ENCODE measurements around the gene SP140L.
A peak's percentile ranks its signal among the peaks of the same experiment; 100 is the strongest.
"Not testable (repeated sequence)": the region's sequence is repeated elsewhere in the genome, so short reads cannot be mapped to it uniquely, and the experiment has no call there.

The SP140L gene

DNA sequence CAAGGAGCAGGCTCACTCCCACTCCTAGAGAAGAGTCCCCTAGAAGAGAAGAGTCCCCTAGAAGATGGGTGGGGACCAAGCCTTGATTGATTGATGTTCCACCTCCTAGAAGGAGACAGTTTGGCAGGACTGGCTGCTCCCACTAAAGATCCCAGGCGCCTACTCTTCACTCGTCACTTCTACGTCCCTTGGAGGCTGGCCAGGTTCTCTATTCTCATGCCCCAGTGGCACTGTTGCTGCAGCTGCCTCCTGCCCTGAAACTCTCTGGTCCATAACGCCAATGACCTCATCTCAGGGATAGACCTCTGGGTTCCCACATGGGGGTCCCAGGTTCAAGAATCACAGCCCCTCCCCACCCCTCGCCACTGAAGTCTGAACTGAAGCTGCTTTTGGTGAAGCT lies 2.5 kb upstream of the SP140L start:
- no peak for DNase-seq

GRCh38 chr2:230325316-230326243 lies 1.4 kb upstream of the SP140L start:
- no peak for DNase-seq

DNA sequence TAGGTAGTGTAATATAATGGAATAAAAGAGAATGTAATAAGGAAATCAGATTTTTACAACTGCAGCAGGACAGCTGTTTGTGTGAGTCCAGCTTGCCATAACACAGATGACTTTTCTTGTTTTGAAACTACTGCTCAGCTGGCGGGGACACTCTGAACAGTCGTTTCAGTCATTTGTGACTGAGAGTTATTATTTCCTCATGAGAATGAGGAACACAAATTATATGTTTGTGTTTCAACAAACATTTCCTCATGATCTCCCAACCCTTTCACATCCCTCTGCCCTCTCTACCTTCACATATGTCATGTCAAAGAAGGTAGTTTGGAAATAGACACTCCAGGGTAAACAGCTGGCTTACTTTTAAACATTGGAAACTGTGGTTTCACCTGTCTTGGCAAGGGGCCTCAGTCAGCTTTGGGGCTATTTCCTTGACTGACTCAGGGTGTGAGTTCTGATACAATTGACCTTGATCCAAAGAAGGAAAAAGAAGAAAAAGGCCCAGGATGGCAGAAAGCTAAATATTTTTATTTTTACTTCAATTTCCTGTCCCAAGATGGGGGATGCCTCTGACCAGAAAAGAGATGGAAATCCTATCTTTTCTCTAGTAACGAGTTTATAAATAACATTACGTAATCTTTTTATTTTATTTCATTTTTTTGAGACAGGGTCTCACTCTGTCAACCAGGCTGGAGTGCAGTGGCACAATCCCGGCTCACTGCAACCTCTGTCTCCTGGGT lies 593 bp downstream of the SP140L start:
- no peak for DNase-seq

DNA sequence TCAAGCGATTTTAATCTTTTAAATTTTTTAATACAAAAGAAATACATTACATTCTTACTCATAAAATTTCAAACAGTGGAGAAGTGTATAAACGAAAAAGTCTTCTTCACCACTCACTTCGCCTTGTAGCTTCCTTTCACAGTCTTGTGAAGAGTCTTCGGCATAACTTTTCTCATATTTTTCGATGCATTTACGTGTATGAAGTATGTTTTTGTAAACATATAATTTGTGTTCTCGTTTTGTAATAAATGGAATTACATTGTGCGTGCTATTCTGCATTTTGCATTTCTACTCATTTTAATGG lies 1.1 kb downstream of the SP140L start:
- DNase-seq, result no peak

GRCh38 chr2:230329946-230330605 lies 3.1 kb downstream of the SP140L start:
- no peak for DNase-seq

DNA sequence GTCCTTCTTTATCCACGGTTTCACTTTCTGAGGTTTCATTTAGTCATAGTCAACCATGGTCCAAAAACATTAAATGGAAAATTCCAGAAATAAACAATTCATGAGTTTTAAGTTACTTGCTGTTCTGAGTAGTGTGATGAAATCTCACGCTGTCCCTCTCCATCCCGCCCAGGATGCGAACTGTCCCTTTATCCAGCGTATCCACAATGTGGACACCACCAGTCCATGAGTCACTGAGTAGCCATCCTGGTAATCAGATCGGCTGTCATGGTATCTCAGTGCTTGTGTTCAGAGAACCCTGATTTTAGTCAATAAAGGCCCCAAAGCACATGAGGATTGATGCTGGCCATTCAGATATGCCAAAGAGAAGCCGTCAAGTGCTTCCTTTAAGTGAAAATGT lies 3.7 kb downstream of the SP140L start:
- DNase-seq, result no peak

GRCh38 chr2:230335461-230335863 lies 8.5 kb downstream of the SP140L start:
- no peak for DNase-seq

DNA sequence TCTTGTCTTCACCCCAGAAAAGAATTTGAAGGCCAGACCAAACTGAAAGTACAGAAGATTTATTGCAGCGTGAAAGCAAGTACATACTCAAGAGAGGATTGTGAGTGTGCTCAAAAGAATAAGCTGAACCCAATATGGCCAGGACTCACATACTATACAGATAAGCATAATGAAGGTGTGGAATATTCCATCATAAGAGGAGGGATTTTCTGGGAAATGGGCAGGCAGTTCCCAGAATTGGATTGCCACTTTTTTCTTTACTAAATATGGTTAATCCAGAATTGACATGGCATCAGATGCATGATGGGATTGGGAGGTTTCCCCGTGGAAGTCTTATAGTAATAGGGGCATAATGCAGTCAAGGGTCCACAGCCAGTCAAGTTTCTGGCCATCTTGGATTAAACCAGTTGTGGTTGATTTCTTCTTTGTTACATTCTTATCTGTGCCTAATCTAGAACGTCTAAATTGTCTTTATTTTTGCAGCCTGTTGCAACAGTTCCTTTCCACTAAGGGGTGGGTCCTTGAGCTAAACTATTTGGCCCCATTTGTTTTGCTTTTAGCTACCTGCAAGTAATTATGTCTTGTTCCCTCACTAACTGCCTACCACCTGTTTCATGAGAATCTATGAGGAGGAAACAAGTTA lies 9.0 kb downstream of the SP140L start:
- DNase-seq, result peak in 1 of 6 experiments; percentile 12

DNA sequence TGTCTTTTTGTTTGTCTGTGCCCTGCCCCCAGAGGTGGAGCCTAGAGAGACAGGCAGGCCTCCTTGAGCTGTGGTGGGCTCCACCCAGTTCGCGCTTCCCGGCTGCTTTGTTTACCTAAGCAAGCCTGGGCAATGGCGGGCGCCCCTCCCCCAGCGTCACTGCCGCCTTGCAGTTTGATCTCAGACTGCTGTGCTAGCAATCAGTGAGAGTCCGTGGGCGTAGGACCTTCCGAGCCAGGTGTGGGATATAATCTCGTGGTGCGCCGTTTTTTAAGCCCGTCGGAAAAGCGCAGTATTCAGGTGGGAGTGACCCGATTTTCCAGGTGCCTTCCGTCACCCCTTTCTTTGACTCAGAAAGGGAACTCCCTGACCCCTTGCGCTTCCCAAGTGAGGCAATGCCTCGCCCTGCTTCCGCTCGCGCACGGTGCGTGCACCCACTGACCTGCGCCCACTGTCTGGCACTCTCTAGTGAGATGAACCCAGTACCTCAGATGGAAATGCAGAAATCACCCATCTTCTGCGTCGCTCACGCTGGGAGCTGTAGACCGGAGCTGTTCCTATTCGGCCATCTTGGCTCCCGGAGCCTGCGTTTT lies 15.0 kb downstream of the SP140L start:
- peak in 1 of 6 experiments; percentile 22 for DNase-seq

- DNase-seq, result not testable (repeated sequence)
Observed at GRCh38 chr2:230343041-230343624, 16.1 kb downstream of the SP140L start.

GRCh38 chr2:230343747-230344146 lies 16.8 kb downstream of the SP140L start:
- DNase-seq, result no peak

GRCh38 chr2:230346465-230346864 lies 19.5 kb downstream of the SP140L start:
- DNase-seq, result no peak

GRCh38 chr2:230346921-230347533 lies 20.0 kb downstream of the SP140L start:
- no peak for DNase-seq

DNA sequence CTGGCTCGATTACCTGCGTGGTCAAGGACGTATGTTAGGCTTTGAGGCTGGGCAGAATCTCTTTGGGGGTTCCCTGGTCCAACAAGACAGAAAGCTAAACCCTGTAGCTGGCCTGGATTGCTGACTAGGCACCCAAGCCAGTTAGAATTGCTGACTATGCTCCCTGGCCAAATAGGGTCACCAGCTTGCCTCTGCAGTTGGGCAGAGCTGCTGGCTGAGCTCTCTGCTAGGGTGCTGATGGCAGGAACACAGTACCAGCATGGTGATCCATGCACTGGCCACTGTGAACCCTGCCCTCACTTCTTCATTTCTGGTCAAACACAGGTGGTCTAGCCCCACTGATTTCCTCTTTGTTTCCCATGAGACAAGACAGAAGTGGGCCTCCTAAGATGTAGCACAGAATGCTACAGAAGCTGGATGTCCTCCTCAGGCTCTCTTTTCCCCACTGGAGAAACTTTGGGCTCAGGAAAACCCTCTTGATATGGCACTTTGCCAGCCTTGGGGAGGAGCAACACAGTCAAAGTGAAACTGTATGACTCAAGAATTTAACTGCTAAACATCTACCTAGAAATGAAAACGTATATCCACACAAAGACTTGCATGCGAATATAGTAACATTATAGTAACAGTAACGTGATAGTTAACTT lies 20.8 kb downstream of the SP140L start:
- no peak for DNase-seq

- DNase-seq, result no peak
Observed at GRCh38 chr2:230348787-230349186, 21.8 kb downstream of the SP140L start.

DNA sequence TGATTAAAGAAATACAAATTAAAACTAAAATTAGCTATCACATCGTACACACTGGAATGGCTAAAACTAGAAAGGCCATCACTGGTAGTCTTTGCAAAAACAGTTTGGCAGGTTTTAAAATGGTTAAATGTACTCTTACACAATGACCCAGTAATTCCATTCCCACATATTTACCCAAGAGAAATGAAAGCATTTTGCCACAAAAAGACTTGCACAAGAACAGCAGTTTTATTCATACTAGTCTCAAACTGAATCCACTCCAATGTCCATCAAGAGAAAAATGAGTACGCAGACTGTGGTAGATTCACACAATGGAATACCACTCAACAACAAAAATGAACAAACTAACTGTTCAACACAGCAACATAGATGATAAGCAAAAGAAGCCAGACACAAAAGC lies 29.1 kb downstream of the SP140L start:
- DNase-seq, result no peak

DNA sequence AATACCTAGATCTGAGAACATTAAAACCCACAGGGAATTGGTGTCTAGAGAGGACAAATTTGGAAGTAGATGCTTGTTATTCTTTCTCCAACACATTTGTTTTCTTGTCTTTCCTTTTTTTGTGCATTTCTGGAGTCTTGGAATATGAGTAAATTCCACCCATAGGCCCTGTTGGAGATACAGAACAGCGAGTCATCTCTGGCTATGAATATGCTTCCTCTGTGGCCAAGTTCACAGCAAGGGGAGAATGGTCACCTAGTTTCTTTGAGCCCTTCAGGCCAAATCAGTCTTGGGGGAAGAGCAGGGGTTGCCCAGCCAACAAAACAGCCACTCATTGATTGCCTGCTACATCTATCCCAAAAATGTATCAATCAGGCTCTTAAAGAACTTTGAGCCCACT lies 31.3 kb downstream of the SP140L start:
- DNase-seq, result no peak

- DNase-seq, result no peak
Observed at GRCh38 chr2:230360028-230360427, 33.0 kb downstream of the SP140L start.

DNA sequence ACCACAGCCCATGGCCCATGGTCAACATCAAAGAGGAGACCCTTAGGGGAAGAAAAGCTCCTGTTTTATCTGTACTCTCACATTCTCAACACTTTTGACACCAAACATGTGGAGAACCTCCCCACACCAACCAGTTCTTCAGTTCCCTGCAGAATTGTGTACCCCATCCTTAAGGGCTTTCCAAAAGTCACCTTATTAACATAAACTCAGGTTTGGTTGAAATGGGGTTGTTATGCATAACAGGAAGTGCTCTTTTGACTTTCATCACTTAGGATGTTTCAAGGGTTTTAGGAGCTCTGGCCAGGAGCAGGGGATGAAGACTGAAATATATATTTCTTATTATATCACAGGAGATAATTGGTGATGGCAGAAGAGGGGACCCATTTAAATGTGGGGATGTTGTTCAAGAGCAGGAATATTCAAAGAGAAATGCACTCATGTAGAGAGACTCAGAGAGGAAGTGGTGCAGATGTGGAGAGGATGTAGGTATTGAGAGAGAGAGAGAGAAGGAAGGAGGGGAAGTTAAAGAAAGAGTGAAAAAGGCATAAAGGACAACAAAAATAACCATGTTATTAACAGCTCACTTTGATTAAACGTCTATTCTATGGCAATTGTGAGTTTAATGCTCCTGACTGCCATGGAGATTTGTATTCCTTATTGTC lies 35.2 kb downstream of the SP140L start:
- DNase-seq, result peak in 2 of 6 experiments; percentile 10 to 11

GRCh38 chr2:230382108-230382507 lies 55.1 kb downstream of the SP140L start:
- no peak for DNase-seq

GRCh38 chr2:230383453-230383852 lies 56.5 kb downstream of the SP140L start:
- DNase-seq, result no peak

All from stimulated activated naive CD4-positive, alpha-beta T cell (primary cell).